GM12891 (cell line): ENCODE data around the gene EXTL1.

Experiments
- PAX5 ChIP-seq: IDR thresholded peaks from 2 replicates; pipeline ENCODE4 v1.6.1; 2011; ENCODE audit warnings: low read length, moderate library complexity, mild to moderate bottlenecking; ENCODE audit not compliant: insufficient read depth, severe bottlenecking
- POLR2A ChIP-seq: IDR thresholded peaks from 2 replicates; pipeline ENCODE4 v1.6.1; 2011; ENCODE audit warnings: low read depth, low read length, control low read depth
- POLR2AphosphoS5 ChIP-seq: IDR thresholded peaks from 2 replicates; pipeline ENCODE4 v1.6.1; 2011; ENCODE audit warnings: low read depth, low read length, control low read depth
- POU2F2 ChIP-seq: IDR thresholded peaks from 2 replicates; pipeline ENCODE4 v1.6.1; 2011; ENCODE audit warnings: low read depth, mild to moderate bottlenecking, control low read depth, low read length, moderate library complexity
- TAF1 ChIP-seq: IDR thresholded peaks from 2 replicates; pipeline ENCODE4 v1.6.1; 2011; ENCODE audit warnings: low read depth, low read length, control low read depth

DNA sequence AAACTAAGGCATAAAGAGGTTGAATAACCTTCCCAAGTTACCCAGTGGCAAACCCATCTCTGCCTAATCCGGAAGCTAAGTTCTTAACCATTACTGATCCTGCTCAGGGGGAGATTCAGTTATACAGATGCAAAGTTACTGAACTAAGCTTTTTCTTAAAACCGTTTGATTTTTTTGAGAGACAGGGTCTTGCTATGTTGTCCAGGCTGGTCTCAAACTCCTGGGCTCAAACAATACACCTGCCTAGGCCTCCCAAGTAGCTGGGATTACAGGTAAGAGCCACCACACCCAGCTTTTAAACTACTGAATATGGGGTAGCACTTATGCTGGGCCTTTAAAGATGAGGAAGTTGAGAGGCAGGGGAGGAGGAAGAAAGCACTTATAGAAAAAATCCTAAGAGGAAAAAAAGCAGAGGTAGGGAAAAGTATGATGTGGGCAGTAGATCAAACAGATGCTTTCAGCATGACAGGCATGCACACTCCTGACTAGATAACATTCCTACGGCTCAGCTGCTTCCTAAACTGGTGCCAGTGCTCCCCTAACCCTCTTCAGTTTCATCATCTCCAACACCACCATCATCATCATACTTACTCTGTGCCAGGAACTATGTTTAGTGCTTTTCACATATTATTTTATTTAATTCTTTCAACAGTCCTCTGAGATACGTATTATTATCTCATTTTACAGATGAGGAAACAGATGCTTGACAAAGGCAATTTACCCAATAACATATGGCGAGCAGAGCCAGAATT is 29.5 kb upstream of the EXTL1 start:
- no peak for TF ChIP-seq POLR2AphosphoS5
- TF ChIP-seq POLR2A: no peak
- TF ChIP-seq TAF1: no peak
- no peak for TF ChIP-seq PAX5
- no peak for TF ChIP-seq POU2F2
